Measurements from ENCODE around the gene HAPLN1. TPM values are rescaled to one million over a fixed set of nuclear protein-coding genes. Genes with fewer than 3 reads are reported as not detected.

Gene HAPLN1
- not detected in 2 replicates for total RNA-seq (2022)
- Bru-seq, nascent RNA = percentile 1 among the genes with signal in this experiment
- BruChase-seq, experiment 1, labeled RNA remaining after a 6-hour chase = not detected
- BruChase-seq, experiment 2, labeled RNA remaining after a 2-hour chase = not detected
- long read RNA-seq = 0 reads

- DNase-seq (ENCODE audit: unreplicated experiment) = no peak
- Mint-ChIP-seq H3K9me3 (ENCODE audit: unreplicated experiment) (no peaks in the 10 kb centered on the region), H3K4me1 (ENCODE audit: insufficient read depth, unreplicated experiment) (peaks cover 5% of the 10 kb centered on the region), H3K4me3 (ENCODE audit: unreplicated experiment) (peak within 1 kb of the TSS; percentile 68), H3K27me3 (ENCODE audit: insufficient read depth, unreplicated experiment) (peaks cover 91% of the 10 kb centered on the region), H3K27ac (ENCODE audit: low read depth, unreplicated experiment) (no peak within 1 kb of the TSS), H3K36me3 (ENCODE audit: insufficient read depth, unreplicated experiment) (no peaks in the 10 kb centered on the region)
- intact Hi-C loops (cut with micrococcal nuclease) = no loop called here
- CTCF ChIA-PET = interaction anchor here (0.6 kb wide), 2 partner anchors 19 to 72 kb away, joined by 3 to 4 read pairs; no protein-coding TSS in a partner anchor
- POLR2A ChIA-PET = no interaction called here
- no peak for TF ChIP-seq CTCF (IDR thresholded peaks at IDR 0.05; ENCODE audit: unreplicated experiment)
- no TSS peak for BruUV-seq (replicated peaks)
Measured at GRCh38 chr5:83720836-83721537, at the start of gene HAPLN1. Gene HAPLN1, minus strand, starts transcription at chr5:83720855. Its CDS starts 47,332 bp downstream, at chr5:83673523.

DNA sequence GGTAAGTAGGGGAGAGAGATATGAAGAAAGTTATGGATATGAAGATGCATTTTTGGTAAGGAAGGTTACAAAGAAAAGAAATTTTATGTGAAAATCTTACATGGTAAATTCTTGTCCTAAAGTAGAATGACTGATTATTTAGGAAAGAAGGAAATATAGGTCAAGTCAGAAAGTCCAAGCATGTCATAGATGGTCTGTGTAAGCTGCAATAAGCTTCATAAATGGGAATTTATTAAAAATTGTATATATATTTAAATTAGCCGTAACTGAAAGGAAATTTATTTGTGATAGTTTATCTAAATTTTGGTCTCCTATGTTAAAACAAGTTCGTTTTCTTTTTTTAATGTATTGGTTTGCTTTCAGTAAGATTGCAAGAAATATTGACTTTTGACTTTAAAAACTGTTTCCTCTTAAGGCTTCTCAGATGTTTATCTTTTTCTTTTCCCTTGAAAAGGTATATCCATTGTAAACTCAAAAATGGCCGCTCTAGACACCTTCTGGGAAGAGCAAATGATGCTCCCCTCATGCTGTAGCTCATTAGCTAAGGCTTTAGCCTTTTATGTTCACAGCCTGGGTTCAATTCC is 46.8 kb upstream of the HAPLN1 start:
- H3K27me3 Mint-ChIP-seq (ENCODE audit: insufficient read depth, unreplicated experiment) = no peaks in the 10 kb centered on the region
- H3K36me3 Mint-ChIP-seq (ENCODE audit: insufficient read depth, unreplicated experiment) = no peaks in the 10 kb centered on the region
- CTCF ChIA-PET = interaction anchor here (1.3 kb wide), 1 partner anchor 77 kb away, joined by 4 read pairs; no protein-coding TSS in a partner anchor
- H3K9me3 Mint-ChIP-seq (ENCODE audit: unreplicated experiment) = peaks cover 7% of the 10 kb centered on the region
- no peak overlapping the region for H3K27ac Mint-ChIP-seq (ENCODE audit: low read depth, unreplicated experiment)
- intact Hi-C loops (cut with micrococcal nuclease) = no loop called here
- POLR2A ChIA-PET = no interaction called here
- no peak for TF ChIP-seq CTCF (IDR thresholded peaks at IDR 0.05; ENCODE audit: unreplicated experiment)
- no TSS peak for BruUV-seq (replicated peaks)
- DNase-seq (ENCODE audit: unreplicated experiment) = peak; percentile 9
- no peaks in the 10 kb centered on the region for H3K4me1 Mint-ChIP-seq (ENCODE audit: insufficient read depth, unreplicated experiment)
- no peak overlapping the region for H3K4me3 Mint-ChIP-seq (ENCODE audit: unreplicated experiment)

DNA sequence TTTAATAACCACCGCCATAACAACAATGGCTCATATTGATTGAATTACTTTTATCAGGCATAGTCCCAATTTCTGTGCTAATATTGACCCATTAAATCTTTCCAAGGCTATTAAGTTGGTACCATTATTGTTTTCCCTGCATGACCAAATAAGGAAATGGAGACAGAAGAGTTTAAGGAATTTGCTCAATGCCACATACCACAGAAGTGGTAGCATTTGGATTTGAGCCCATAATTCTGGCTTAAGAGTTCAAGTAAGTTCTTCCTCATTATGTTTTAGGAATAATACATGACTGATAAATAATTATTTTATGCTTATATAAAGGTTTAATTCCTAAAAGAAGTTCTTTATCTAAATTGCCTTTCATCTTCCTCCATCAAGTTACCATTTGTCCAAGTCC is 43.4 kb upstream of the HAPLN1 start:
- Mint-ChIP-seq H3K4me3 (ENCODE audit: unreplicated experiment) (no peak overlapping the region), H3K9me3 (ENCODE audit: unreplicated experiment) (peaks cover 7% of the 10 kb centered on the region), H3K36me3 (ENCODE audit: insufficient read depth, unreplicated experiment) (no peaks in the 10 kb centered on the region), H3K27ac (ENCODE audit: low read depth, unreplicated experiment) (no peak overlapping the region), H3K27me3 (ENCODE audit: insufficient read depth, unreplicated experiment) (no peaks in the 10 kb centered on the region), H3K4me1 (ENCODE audit: insufficient read depth, unreplicated experiment) (no peaks in the 10 kb centered on the region)
- intact Hi-C loops (cut with micrococcal nuclease) = no loop called here
- POLR2A ChIA-PET = no interaction called here
- TF ChIP-seq CTCF (IDR thresholded peaks at IDR 0.05; ENCODE audit: unreplicated experiment) = no peak
- CTCF ChIA-PET = no interaction called here
- BruUV-seq (replicated peaks) = no TSS peak
- no peak for DNase-seq (ENCODE audit: unreplicated experiment)

- no peak for DNase-seq (ENCODE audit: unreplicated experiment)
- no peak for TF ChIP-seq CTCF (IDR thresholded peaks at IDR 0.05; ENCODE audit: unreplicated experiment)
- ChIA-PET CTCF (no interaction called here), POLR2A (no interaction called here)
- BruUV-seq (replicated peaks) = no TSS peak
- Mint-ChIP-seq H3K27ac (ENCODE audit: low read depth, unreplicated experiment) (no peak overlapping the region), H3K27me3 (ENCODE audit: insufficient read depth, unreplicated experiment) (no peaks in the 10 kb centered on the region), H3K4me1 (ENCODE audit: insufficient read depth, unreplicated experiment) (no peaks in the 10 kb centered on the region), H3K4me3 (ENCODE audit: unreplicated experiment) (no peak overlapping the region), H3K36me3 (ENCODE audit: insufficient read depth, unreplicated experiment) (no peaks in the 10 kb centered on the region), H3K9me3 (ENCODE audit: unreplicated experiment) (no peaks in the 10 kb centered on the region)
- intact Hi-C loops (cut with micrococcal nuclease) = no loop called here
Measured at GRCh38 chr5:83760579-83760978, 39.9 kb upstream of the HAPLN1 start.

Data from MCF 10A (cell line).